Measurements from ENCODE around the gene ANXA10.

- TF ChIP-seq FOXM1 (IDR thresholded peaks at IDR 0.05; ENCODE audit: borderline replicate concordance) (no peak), FOXK2 (IDR thresholded peaks at IDR 0.05) (no peak), SP1 (IDR thresholded peaks at IDR 0.05) (no peak), ZNF384 (IDR thresholded peaks at IDR 0.05) (no peak)
Measured at GRCh38 chr4:168131196-168131595, 38.9 kb downstream of the ANXA10 start.
